DOHH2 (cell line): ENCODE data around the gene CPHXL2.

ENCODE experiments used
- EZH2phosphoT487 ChIP-seq: fragments of 200-600 bp; sonication (generic); IDR thresholded peaks from 2 replicates; pipeline ENCODE4 v1.6.1; 2017; ENCODE audit warnings: borderline replicate concordance, mild to moderate bottlenecking, antibody characterized with exemption, low read length, moderate library complexity, mixed read lengths
- TF ChIP-seq, protein P1 (sequence below): fragments of 200-600 bp; sonication (generic); IDR thresholded peaks from one replicate; pipeline ENCODE4 v1.5.1; 2014; ENCODE audit warnings: antibody characterized with exemption, mild to moderate bottlenecking, low read depth, low read length; ENCODE audit not compliant: poor library complexity, severe bottlenecking

GRCh38 chr16:75626806-75627205 lies 50.0 kb downstream of the CPHXL2 start:
- TF ChIP-seq, protein P1, sequence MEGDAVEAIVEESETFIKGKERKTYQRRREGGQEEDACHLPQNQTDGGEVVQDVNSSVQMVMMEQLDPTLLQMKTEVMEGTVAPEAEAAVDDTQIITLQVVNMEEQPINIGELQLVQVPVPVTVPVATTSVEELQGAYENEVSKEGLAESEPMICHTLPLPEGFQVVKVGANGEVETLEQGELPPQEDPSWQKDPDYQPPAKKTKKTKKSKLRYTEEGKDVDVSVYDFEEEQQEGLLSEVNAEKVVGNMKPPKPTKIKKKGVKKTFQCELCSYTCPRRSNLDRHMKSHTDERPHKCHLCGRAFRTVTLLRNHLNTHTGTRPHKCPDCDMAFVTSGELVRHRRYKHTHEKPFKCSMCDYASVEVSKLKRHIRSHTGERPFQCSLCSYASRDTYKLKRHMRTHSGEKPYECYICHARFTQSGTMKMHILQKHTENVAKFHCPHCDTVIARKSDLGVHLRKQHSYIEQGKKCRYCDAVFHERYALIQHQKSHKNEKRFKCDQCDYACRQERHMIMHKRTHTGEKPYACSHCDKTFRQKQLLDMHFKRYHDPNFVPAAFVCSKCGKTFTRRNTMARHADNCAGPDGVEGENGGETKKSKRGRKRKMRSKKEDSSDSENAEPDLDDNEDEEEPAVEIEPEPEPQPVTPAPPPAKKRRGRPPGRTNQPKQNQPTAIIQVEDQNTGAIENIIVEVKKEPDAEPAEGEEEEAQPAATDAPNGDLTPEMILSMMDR = no peak
- no peak for TF ChIP-seq EZH2phosphoT487
